HCT116 (cell line): ENCODE data around the gene ASAP2. TPM values are rescaled to one million over a fixed set of nuclear protein-coding genes. Genes with fewer than 3 reads are reported as not detected.
A peak's percentile ranks its signal among the peaks of the same experiment; 100 is the strongest.

Experiments
- ATAC-seq: fragments of 200-7000 bp; cut with Tn5 transposase; 2 replicates; pipeline ENCODE4 v1.9.1; 2020; ENCODE audit warnings: mild to moderate bottlenecking, moderate library complexity
- BruUV-seq: library from RNA; stranded (reverse); fragments of 400-500 nt; replicated peaks from 2 replicates; lab custom pipeline; 2021; lab: Mats Ljungman, UMichigan
- CTCF ChIA-PET: fragments of 300-600 bp; sonication (Branson Sonifier 250); formaldehyde crosslinking; loops from one replicate; lab custom pipeline; 2021; ENCODE audit warnings: antibody characterized with exemption; lab: Charles Lee
- POLR2A ChIA-PET: fragments of 300-600, 350-600 bp; sonication (Branson Sonifier 250); formaldehyde crosslinking; loops from one replicate; lab custom pipeline; 2021; ENCODE audit warnings: antibody characterized with exemption; lab: Charles Lee
- RAD21 ChIA-PET, 2 experiments: fragments of 300-600 bp; sonication (Branson Sonifier 250); formaldehyde crosslinking; loops; one replicate each; lab custom pipeline; 2023; ENCODE audit warnings: low total read pairs in 2 of 2; ENCODE audit not compliant: uncharacterized antibody in 2 of 2, unreplicated experiment in 2 of 2, low non-redundant PET in 1 of 2; lab: Charles Lee
- DNase-seq: peaks from one replicate; pipeline ENCODE4 v3.0.0-alpha.2; 2010; ENCODE audit warnings: low read depth, low spot score
- H2AFZ ChIP-seq: fragments of 200-600 bp; shearing (Covaris generic), sonication (generic); 2 replicates; pipeline ENCODE4 v1.6.1; 2017; ENCODE audit warnings: low read depth, mixed run types, mixed read lengths, antibody characterized with exemption, low read length; ENCODE audit not compliant: poor library complexity, severe bottlenecking
- H3K27ac ChIP-seq: 2 replicates; pipeline ENCODE4 v1.5.1; 2012; ENCODE audit warnings: low read depth, low read length
- H3K27me3 ChIP-seq: fragments of 200-600 bp; sonication (generic); 2 replicates; pipeline ENCODE4 v1.6.1; 2016; ENCODE audit warnings: mixed run types, low read length, mixed read lengths; ENCODE audit not compliant: insufficient read depth
- H3K36me3 ChIP-seq, 2 experiments: fragments of 200-500 bp in 1 of 2; fragments of 200-600 bp in 1 of 2; sonication (Bioruptor generic) in 1 of 2; sonication (generic) in 1 of 2; 2 replicates each; pipeline versions ENCODE4 v1.5.1 to v1.6.1; 2014 to 2016; ENCODE audit warnings: low read length in 2 of 2, inconsistent platforms in 1 of 2, mixed read lengths in 1 of 2, mixed run types in 1 of 2; ENCODE audit not compliant: insufficient read depth in 2 of 2, control insufficient read depth in 1 of 2
- H3K4me1 ChIP-seq, 2 experiments: fragments of 200-600 bp in 1 of 2; sonication (generic) in 1 of 2; 2 replicates each; pipeline versions ENCODE4 v1.5.1 to v1.6.1; 2012 to 2017; ENCODE audit warnings: low read length in 2 of 2, inconsistent platforms in 1 of 2, mild to moderate bottlenecking in 1 of 2, mixed read lengths in 1 of 2, mixed run types in 1 of 2, moderate library complexity in 1 of 2; ENCODE audit not compliant: insufficient read depth in 2 of 2, control insufficient read depth in 1 of 2
- H3K4me2 ChIP-seq: fragments of 200-600 bp; sonication (generic); 2 replicates; pipeline ENCODE4 v1.6.1; 2017; ENCODE audit warnings: mixed run types, low read length, mixed read lengths
- H3K4me3 ChIP-seq, 2 experiments: fragments of 200-600 bp in 1 of 2; sonication (generic) in 1 of 2; replicated peaks in 1 of 2; 2 replicates each; pipeline ENCODE4 v1.5.1; 2011 to 2016; ENCODE audit warnings: low read length in 2 of 2, control low read depth in 1 of 2, low read depth in 1 of 2, mild to moderate bottlenecking in 1 of 2, mixed read lengths in 1 of 2, mixed run types in 1 of 2
- H3K79me2 ChIP-seq: fragments of 200-600 bp; sonication (generic); 2 replicates; pipeline ENCODE4 v1.6.1; 2017; ENCODE audit warnings: mild to moderate bottlenecking, mixed run types, low read length, moderate library complexity, mixed read lengths; ENCODE audit not compliant: insufficient read depth
- H3K9ac ChIP-seq: fragments of 200-600 bp; sonication (generic); 2 replicates; pipeline ENCODE4 v1.6.1; 2016; ENCODE audit warnings: low read length, mixed read lengths
- H3K9me2 ChIP-seq: fragments of 200-600 bp; sonication (generic), shearing (Covaris generic); 2 replicates; pipeline ENCODE4 v1.6.1; 2017; ENCODE audit warnings: mixed run types, mild to moderate bottlenecking, moderate library complexity; ENCODE audit not compliant: insufficient read depth
- H3K9me3 ChIP-seq, 2 experiments: fragments of 200-500 bp in 1 of 2; fragments of 200-600 bp in 1 of 2; sonication (Bioruptor generic) in 1 of 2; sonication (generic) in 1 of 2; 2 replicates each; pipeline ENCODE4 v1.6.1; 2014 to 2017; ENCODE audit warnings: low read length in 2 of 2, mixed read lengths in 2 of 2, inconsistent platforms in 1 of 2, low read depth in 1 of 2, mild to moderate bottlenecking in 1 of 2, mixed run types in 1 of 2, moderate library complexity in 1 of 2; ENCODE audit not compliant: control insufficient read depth in 1 of 2, insufficient read depth in 1 of 2
- H4K20me1 ChIP-seq: fragments of 200-600 bp; sonication (generic), shearing (Covaris generic); 2 replicates; pipeline ENCODE4 v1.6.1; 2017; ENCODE audit warnings: mixed run types, mild to moderate bottlenecking, moderate library complexity; ENCODE audit not compliant: insufficient read depth
- JUND ChIP-seq: IDR thresholded peaks from 2 replicates; pipeline ENCODE4 v1.6.1; 2012
- RAD21 ChIP-seq: IDR thresholded peaks from 2 replicates; pipeline ENCODE4 v1.6.1; 2012; ENCODE audit warnings: low read depth, mild to moderate bottlenecking
- SIN3A ChIP-seq: IDR thresholded peaks from 2 replicates; pipeline ENCODE4 v1.6.1; 2012; ENCODE audit warnings: low read depth
- SP1 ChIP-seq: IDR thresholded peaks from 2 replicates; pipeline ENCODE4 v1.6.1; 2012; ENCODE audit warnings: low read depth
- SRF ChIP-seq: IDR thresholded peaks from 2 replicates; pipeline ENCODE4 v1.6.1; 2012; ENCODE audit warnings: low read depth
- YY1 ChIP-seq: IDR thresholded peaks from 2 replicates; pipeline ENCODE4 v1.6.1; 2011; ENCODE audit warnings: low read length, low read depth, moderate library complexity, mild to moderate bottlenecking; ENCODE audit not compliant: insufficient replicate concordance; ENCODE audit errors: extremely low read depth
- ZBTB33 ChIP-seq: IDR thresholded peaks from 2 replicates; pipeline ENCODE4 v1.6.1; 2011; ENCODE audit warnings: mild to moderate bottlenecking, low read length, moderate library complexity; ENCODE audit not compliant: insufficient replicate concordance; ENCODE audit errors: extremely low read depth
- intact Hi-C: fragments of 100-400 bp; cut with micrococcal nuclease; formaldehyde crosslinking; loops from 2 replicates; pipeline ENCODE4 v1.10.0; 2022
- total RNA-seq: library from RNA; stranded (reverse); gene quantifications from one replicate; pipeline ENCODE4 v1.2.1, GENCODE V29; 2021; ENCODE audit not compliant: unreplicated experiment

ASAP2 gene
- total RNA-seq, 1 experiment from 2014 or later, result 16.5 TPM

GRCh38 chr2:9169349-9170107 lies 37.1 kb upstream of the ASAP2 start:
- H3K9me2 ChIP-seq, result no peaks in the 10 kb centered on the region
- no peak overlapping the region for H3K4me3 ChIP-seq
- H4K20me1 ChIP-seq, result no peaks in the 10 kb centered on the region
- H3K27ac ChIP-seq, result no peak overlapping the region
- DNase-seq (no peak), ATAC-seq (no peak)
- H3K36me3 ChIP-seq, result no peaks in the 10 kb centered on the region
- H3K9me3 ChIP-seq, result no peaks in the 10 kb centered on the region
- no TSS peak for BruUV-seq
- intact Hi-C loops, result no loop called here
- no peak overlapping the region for H2AFZ ChIP-seq
- ChIA-PET POLR2A (no interaction called here), RAD21 (no interaction called here), CTCF (no interaction called here)
- no peak overlapping the region for H3K9ac ChIP-seq
- no peaks in the 10 kb centered on the region for H3K79me2 ChIP-seq
- H3K4me1 ChIP-seq, result peaks cover 15 to 33% of the 10 kb centered on the region in 2 experiments
- no peak overlapping the region for H3K4me2 ChIP-seq
- no peak for TF ChIP-seq ZBTB33
- no peaks in the 10 kb centered on the region for H3K27me3 ChIP-seq

- no TSS peak for BruUV-seq
- POLR2A ChIA-PET, result no interaction called here
- RAD21 ChIA-PET, result no interaction called here
- Histone ChIP-seq H3K9me3 (no peaks in the 10 kb centered on the region), H3K36me3 (no peaks in the 10 kb centered on the region), H3K27me3 (no peaks in the 10 kb centered on the region), H3K27ac (no peak overlapping the region), H3K4me1 (peaks cover 18 to 37% of the 10 kb centered on the region in 2 experiments), H2AFZ (peak overlapping the region; percentile 78), H3K79me2 (no peaks in the 10 kb centered on the region), H3K9me2 (no peaks in the 10 kb centered on the region), H3K4me3 (no peak overlapping the region), H3K4me2 (peak overlapping the region; percentile 57), H3K9ac (no peak overlapping the region), H4K20me1 (no peaks in the 10 kb centered on the region)
- ATAC-seq (peak; percentile 25; the same call in 1 of the 2 replicates), DNase-seq (no peak)
- peak; percentile 12; the same call in 1 of the 2 replicates for TF ChIP-seq RAD21
- no peak for TF ChIP-seq YY1
- no peak for TF ChIP-seq ZBTB33
- TF ChIP-seq JUND, result peak; percentile 38
- TF ChIP-seq SIN3A, result no peak
- TF ChIP-seq SRF, result no peak
- TF ChIP-seq SP1, result peak; percentile 63
- CTCF ChIA-PET, result no interaction called here
- intact Hi-C loops, result no loop called here
These were observed 36.0 kb upstream of the ASAP2 start for GRCh38 chr2:9170458-9171130.
